Measurements from ENCODE around the gene C3orf52. TPM values are rescaled to one million over a fixed set of nuclear protein-coding genes. Genes with fewer than 3 reads are reported as not detected.

C3orf52 gene
- total RNA-seq, 4 donors from 2014 or later: 5.7 to 12.7 (median 9.5) TPM

DNA sequence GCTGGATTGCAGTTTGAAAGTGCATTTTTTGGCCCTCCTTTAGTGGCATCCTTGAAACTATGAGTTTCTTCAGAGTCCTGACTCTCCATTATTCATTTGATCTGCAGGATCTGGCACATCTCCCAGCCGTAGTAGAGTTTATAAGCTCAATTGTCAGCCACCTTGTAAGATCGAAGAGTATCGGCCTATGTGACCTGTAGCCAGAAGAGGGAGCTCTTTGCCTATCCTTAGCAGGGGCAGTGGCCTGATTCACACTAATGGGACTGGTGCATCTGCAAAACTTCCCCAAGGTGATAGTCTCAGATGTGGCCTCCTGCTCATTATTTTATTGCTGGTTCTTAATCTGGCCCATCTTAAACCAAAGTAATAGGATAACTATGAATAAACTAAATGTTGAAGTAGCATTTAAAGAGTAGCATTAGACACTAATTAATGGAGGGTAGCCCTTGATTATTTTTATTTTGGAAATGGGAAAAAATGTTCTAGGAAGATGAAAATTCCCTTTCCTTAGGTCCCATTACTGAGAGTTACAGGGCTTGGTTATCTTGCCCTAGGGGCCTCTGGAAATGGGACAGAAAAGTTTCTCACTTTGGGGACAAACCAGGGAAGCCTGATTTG, 25.7 kb downstream of the C3orf52 start:
- intact Hi-C loops (cut with DNase I): no loop called here
- no peak overlapping the region for H3K4me3 ChIP-seq
- H3K9me3 ChIP-seq: no peaks in the 10 kb centered on the region
- no peaks in the 10 kb centered on the region for H3K4me1 ChIP-seq
- H3K36me3 ChIP-seq: peaks cover 0 to 51% (median 0%) of the 10 kb centered on the region in 3 donors
- WGBS, 2 donors: 9 to 19% methylated on average over 3 of the region's 3 CpGs
- no peak for TF ChIP-seq POLR2A (IDR thresholded peaks at IDR 0.05)
- TF ChIP-seq, protein P1, sequence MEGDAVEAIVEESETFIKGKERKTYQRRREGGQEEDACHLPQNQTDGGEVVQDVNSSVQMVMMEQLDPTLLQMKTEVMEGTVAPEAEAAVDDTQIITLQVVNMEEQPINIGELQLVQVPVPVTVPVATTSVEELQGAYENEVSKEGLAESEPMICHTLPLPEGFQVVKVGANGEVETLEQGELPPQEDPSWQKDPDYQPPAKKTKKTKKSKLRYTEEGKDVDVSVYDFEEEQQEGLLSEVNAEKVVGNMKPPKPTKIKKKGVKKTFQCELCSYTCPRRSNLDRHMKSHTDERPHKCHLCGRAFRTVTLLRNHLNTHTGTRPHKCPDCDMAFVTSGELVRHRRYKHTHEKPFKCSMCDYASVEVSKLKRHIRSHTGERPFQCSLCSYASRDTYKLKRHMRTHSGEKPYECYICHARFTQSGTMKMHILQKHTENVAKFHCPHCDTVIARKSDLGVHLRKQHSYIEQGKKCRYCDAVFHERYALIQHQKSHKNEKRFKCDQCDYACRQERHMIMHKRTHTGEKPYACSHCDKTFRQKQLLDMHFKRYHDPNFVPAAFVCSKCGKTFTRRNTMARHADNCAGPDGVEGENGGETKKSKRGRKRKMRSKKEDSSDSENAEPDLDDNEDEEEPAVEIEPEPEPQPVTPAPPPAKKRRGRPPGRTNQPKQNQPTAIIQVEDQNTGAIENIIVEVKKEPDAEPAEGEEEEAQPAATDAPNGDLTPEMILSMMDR (IDR thresholded peaks at IDR 0.05): peak; percentile 47 to 74 (median 60)
- H3K27me3 ChIP-seq: no peaks in the 10 kb centered on the region
- no peak overlapping the region for H3K27ac ChIP-seq
- DNase-seq: peak; percentile 24

DNA sequence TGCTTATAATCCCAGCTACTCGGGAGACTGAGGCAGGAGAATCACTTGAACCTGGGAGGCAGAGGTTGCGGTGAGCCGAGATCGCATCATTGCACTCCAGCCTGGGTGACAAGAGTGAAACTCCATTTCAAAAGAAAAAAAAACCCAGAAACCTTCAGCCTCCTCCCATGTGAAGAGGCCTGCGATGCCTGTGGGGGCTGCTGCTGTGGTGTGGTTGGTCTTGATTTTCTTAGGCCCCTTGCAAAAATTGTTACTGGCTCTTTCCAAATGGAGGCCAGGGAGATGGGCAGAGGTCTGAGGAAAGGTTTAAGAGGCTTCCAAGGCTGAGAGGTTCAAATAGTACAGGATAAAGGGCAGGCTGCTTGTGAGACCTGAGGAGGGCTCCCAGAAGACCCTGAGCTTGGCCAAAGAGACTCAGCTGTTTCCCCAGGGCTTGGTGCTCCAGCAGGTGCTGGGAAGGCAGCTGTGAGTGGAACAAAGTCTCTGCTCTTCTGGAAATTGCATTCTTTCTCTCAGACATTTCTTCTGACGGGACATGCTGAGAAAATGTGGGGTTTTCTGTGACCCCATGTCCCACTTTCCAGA, 28.5 kb downstream of the C3orf52 start:
- TF ChIP-seq, protein P1 (IDR thresholded peaks at IDR 0.05): no peak
- TF ChIP-seq POLR2A (IDR thresholded peaks at IDR 0.05): no peak
- WGBS, 2 donors: 86 to 91% methylated on average over 6 of the region's 6 CpGs
- Histone ChIP-seq H3K27me3 (no peaks in the 10 kb centered on the region), H3K27ac (no peak overlapping the region), H3K4me1 (no peaks in the 10 kb centered on the region), H3K9me3 (no peaks in the 10 kb centered on the region), H3K36me3 (peaks cover 0 to 58% (median 0%) of the 10 kb centered on the region in 3 donors), H3K4me3 (no peak overlapping the region)
- intact Hi-C loops (cut with DNase I): no loop called here
- DNase-seq: no peak

DNA sequence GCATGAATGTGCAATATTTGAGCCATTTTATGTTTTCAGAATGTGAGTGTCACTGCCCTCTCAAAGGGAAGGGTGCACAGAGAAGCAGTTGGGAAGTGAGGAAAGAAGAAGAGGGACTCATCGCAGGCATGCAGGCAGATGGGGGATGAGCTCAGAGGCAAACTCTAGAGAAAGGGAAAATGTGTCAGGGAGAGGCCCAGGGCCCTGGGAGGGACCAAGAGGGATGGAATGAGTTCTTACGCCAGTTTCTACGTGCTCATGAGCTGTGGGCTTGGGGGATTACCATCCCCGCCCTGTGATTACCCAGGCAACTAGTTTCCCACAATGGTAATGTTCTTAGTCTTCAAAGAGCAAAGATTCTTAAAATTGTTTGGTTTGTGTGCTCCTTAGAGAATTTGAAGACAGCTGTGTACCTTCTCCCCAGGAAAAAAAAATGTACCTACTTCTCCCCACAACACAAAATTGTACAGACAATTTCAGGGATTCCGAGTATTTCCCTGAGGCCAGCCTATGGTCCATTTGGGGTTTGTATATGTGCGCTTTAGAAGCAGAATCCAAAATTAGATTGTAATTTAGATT, 29.1 kb downstream of the C3orf52 start:
- intact Hi-C loops (cut with DNase I): no loop called here
- H3K9me3 ChIP-seq: no peaks in the 10 kb centered on the region
- no peak overlapping the region for H3K4me3 ChIP-seq
- H3K27me3 ChIP-seq: no peaks in the 10 kb centered on the region
- peaks cover 0 to 58% (median 0%) of the 10 kb centered on the region in 3 donors for H3K36me3 ChIP-seq
- no peak overlapping the region for H3K27ac ChIP-seq
- no peak for DNase-seq
- H3K4me1 ChIP-seq: no peaks in the 10 kb centered on the region
- TF ChIP-seq, protein P1 (IDR thresholded peaks at IDR 0.05): no peak
- TF ChIP-seq POLR2A (IDR thresholded peaks at IDR 0.05): no peak
- WGBS, 2 donors: 64 to 90% methylated on average over 6 of the region's 6 CpGs

DNA sequence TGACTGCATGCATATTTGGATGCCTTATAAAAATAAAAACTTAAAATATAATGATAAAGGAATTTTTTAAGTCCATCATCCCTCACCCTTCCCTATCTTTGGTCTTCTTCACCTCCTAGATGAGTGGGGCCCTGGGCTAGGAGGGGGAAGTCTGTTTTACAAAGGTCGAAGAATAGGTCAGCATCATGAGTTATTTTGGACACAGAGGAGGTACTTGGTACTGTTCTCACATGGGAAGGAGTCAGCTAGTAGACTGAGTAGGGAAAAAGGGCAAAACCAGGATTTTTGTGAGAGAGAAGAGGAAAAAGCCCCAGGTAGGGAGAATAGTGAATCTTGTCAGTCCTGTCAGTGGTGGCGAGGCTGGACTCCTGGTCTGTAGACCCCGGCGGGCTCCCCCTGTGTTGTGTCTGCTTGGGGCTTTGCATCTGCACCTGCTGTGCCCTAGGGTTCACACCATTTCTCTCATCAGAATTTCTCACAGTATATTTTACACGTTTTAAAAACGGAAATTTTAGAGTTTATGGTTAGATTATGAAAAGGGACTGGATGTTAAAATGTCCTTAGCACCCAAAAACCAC, 29.7 kb downstream of the C3orf52 start:
- no peaks in the 10 kb centered on the region for H3K27me3 ChIP-seq
- H3K9me3 ChIP-seq: no peaks in the 10 kb centered on the region
- no peak for DNase-seq
- H3K4me1 ChIP-seq: no peaks in the 10 kb centered on the region
- no peak for TF ChIP-seq POLR2A (IDR thresholded peaks at IDR 0.05)
- TF ChIP-seq, protein P1 (IDR thresholded peaks at IDR 0.05): no peak
- H3K27ac ChIP-seq: no peak overlapping the region
- peaks cover 0 to 54% (median 0%) of the 10 kb centered on the region in 3 donors for H3K36me3 ChIP-seq
- WGBS, 2 donors: 85 to 88% methylated on average over 6 of the region's 6 CpGs
- no peak overlapping the region for H3K4me3 ChIP-seq
- intact Hi-C loops (cut with DNase I): no loop called here

DNA sequence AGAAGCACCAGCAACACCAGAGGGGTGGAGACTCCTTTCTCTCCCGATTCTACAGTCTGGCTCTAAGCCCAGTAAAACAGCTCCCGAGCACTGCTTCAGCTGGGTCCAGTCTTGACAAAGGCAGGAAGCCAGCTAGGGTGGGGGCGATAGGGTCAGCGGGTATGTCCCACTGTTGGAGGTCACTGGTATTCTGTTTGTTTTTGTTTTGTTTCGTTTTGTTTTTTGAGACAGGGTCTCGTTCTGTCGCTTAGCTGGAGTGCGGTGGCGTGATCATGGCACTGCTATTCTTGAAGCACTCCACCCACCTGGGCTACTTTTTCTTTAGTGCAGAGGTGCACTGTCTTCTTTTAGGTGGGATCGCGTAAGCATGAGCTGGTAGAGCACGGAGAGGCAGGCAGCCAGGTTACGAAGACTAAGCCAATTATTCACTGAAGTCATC, 30.6 kb downstream of the C3orf52 start:
- intact Hi-C loops (cut with DNase I): no loop called here
- DNase-seq: no peak
- 71 to 73% methylated on average over 13 of the region's 13 CpGs for WGBS, 2 donors
- Histone ChIP-seq H3K36me3 (peaks cover 0 to 57% (median 0%) of the 10 kb centered on the region in 3 donors), H3K27ac (no peak overlapping the region), H3K27me3 (no peaks in the 10 kb centered on the region), H3K4me3 (peak overlapping the region in 1 of 4 donors; percentile 29), H3K4me1 (no peaks in the 10 kb centered on the region), H3K9me3 (no peaks in the 10 kb centered on the region)
- TF ChIP-seq, protein P1 (IDR thresholded peaks at IDR 0.05): no peak
- TF ChIP-seq POLR2A (IDR thresholded peaks at IDR 0.05): no peak
